Neural cell (in vitro differentiated cells): ENCODE measurements around the gene INAVA. TPM values are rescaled to one million over a fixed set of nuclear protein-coding genes. Genes with fewer than 3 reads are reported as not detected.

Experiments used
- H2AFZ ChIP-seq: fragments of 200-600, 300-800 bp; sonication (generic), shearing (Covaris generic); 2 replicates; pipeline ENCODE4 v1.6.0; 2014; ENCODE audit warnings: low read depth, mild to moderate bottlenecking, antibody characterized with exemption, low read length, moderate library complexity
- H3F3A ChIP-seq: fragments of 200-600 bp; shearing (Covaris generic); 2 replicates; pipeline ENCODE4 v1.6.1; 2016; ENCODE audit warnings: mild to moderate bottlenecking, moderate library complexity, mixed read lengths, antibody characterized with exemption, low read length; ENCODE audit not compliant: insufficient read depth, poor library complexity, severe bottlenecking
- H3K27ac ChIP-seq: fragments of 200-600, 300-800 bp; sonication (generic), shearing (Covaris generic); 2 replicates; pipeline ENCODE4 v1.5.1; 2014; ENCODE audit warnings: mild to moderate bottlenecking, low read length, moderate library complexity
- H3K27me3 ChIP-seq: fragments of 300-800, 200-600 bp; sonication (generic), shearing (Covaris generic); 2 replicates; pipeline ENCODE4 v1.6.0; 2014; ENCODE audit warnings: mild to moderate bottlenecking, low read depth, low read length, moderate library complexity; ENCODE audit not compliant: insufficient read depth
- H3K36me3 ChIP-seq: fragments of 300-800, 200-600 bp; sonication (generic), shearing (Covaris generic); 2 replicates; pipeline ENCODE4 v1.5.1; 2014; ENCODE audit warnings: mild to moderate bottlenecking, antibody characterized with exemption, low read length, moderate library complexity; ENCODE audit not compliant: insufficient read depth
- H3K4me2 ChIP-seq: fragments of 300-800, 200-600 bp; sonication (generic), shearing (Covaris generic); 2 replicates; pipeline ENCODE4 v1.6.0; 2014; ENCODE audit warnings: mild to moderate bottlenecking, low read length
- H3K4me3 ChIP-seq: fragments of 300-800, 200-600 bp; sonication (generic), shearing (Covaris generic); 2 replicates; pipeline ENCODE4 v1.5.1; 2014; ENCODE audit warnings: mild to moderate bottlenecking, low read length, moderate library complexity
- H3K79me2 ChIP-seq: fragments of 200-600 bp; shearing (Covaris generic); replicated peaks from 2 replicates; pipeline ENCODE4 v1.6.0; 2014; ENCODE audit warnings: mild to moderate bottlenecking, low read length, moderate library complexity; ENCODE audit not compliant: insufficient read depth
- H3K9ac ChIP-seq: fragments of 300-800, 200-600 bp; sonication (generic), shearing (Covaris generic); 2 replicates; pipeline ENCODE4 v1.6.1; 2016; ENCODE audit warnings: mild to moderate bottlenecking, low read length, mixed read lengths
- H3K9me2 ChIP-seq: fragments of 200-600 bp; shearing (Covaris generic); 2 replicates; pipeline ENCODE4 v1.6.1; 2016; ENCODE audit warnings: mild to moderate bottlenecking, low read length, mixed read lengths; ENCODE audit not compliant: insufficient read depth
- H3K9me3 ChIP-seq: fragments of 200-600, 300-800 bp; sonication (generic), shearing (Covaris generic); 2 replicates; pipeline ENCODE4 v1.6.1; 2016; ENCODE audit warnings: mild to moderate bottlenecking, mixed run types, low read length, moderate library complexity, mixed read lengths
- H4K20me1 ChIP-seq: fragments of 200-600 bp; shearing (Covaris generic); 2 replicates; pipeline ENCODE4 v1.6.1; 2016; ENCODE audit warnings: mild to moderate bottlenecking, mixed run types; ENCODE audit not compliant: insufficient read depth
- CTCF ChIP-seq: fragments of 450-650 bp; IDR thresholded peaks from 2 replicates; pipeline ENCODE4 v1.5.1; 2014; ENCODE audit warnings: antibody characterized with exemption, mild to moderate bottlenecking, moderate library complexity; ENCODE audit not compliant: poor library complexity, severe bottlenecking
- EP300 ChIP-seq: fragments of 450-650 bp; conservative IDR thresholded peaks from 2 replicates; pipeline ENCODE4 v1.6.1; 2014; ENCODE audit warnings: antibody characterized with exemption, mild to moderate bottlenecking, moderate library complexity; ENCODE audit not compliant: poor library complexity, severe bottlenecking
- EZH2 ChIP-seq: fragments of 200-600, 300-800 bp; shearing (Covaris generic), sonication (generic); IDR thresholded peaks from 2 replicates; pipeline ENCODE4 v1.6.1; 2014; ENCODE audit warnings: antibody characterized with exemption, low read length, borderline replicate concordance, mild to moderate bottlenecking; ENCODE audit not compliant: insufficient read depth, poor library complexity, severe bottlenecking
- MXI1 ChIP-seq: fragments of 450-650 bp; conservative IDR thresholded peaks from 2 replicates; pipeline ENCODE4 v1.6.1; 2014; ENCODE audit warnings: antibody characterized with exemption, mild to moderate bottlenecking; ENCODE audit not compliant: poor library complexity, severe bottlenecking
- POLR2AphosphoS5 ChIP-seq: IDR thresholded peaks from 2 replicates; pipeline ENCODE4 v1.6.1; 2012
- RAD21 ChIP-seq: fragments of 450-650 bp; conservative IDR thresholded peaks from 2 replicates; pipeline ENCODE4 v1.6.1; 2014; ENCODE audit warnings: antibody characterized with exemption, mild to moderate bottlenecking, moderate library complexity
- REST ChIP-seq: IDR thresholded peaks from 2 replicates; pipeline ENCODE4 v1.6.1; 2012; ENCODE audit warnings: borderline replicate concordance
- SMC3 ChIP-seq: fragments of 450-650 bp; conservative IDR thresholded peaks from 2 replicates; pipeline ENCODE4 v1.6.1; 2014; ENCODE audit warnings: antibody characterized with exemption, mild to moderate bottlenecking, moderate library complexity; ENCODE audit not compliant: poor library complexity
- TAF1 ChIP-seq: IDR thresholded peaks from 2 replicates; pipeline ENCODE4 v1.6.1; 2012; ENCODE audit warnings: low read depth
- polyA plus RNA-seq: library from polyadenylated mRNA; depleted of rRNA; stranded (reverse); fragments of >200 nt; gene quantifications from 2 replicates; pipeline ENCODE4 v1.2.3, GENCODE V29; 2014

Gene INAVA
- polyA plus RNA-seq, 1 donor from 2014 or later, result 1.3 TPM

GRCh38 chr1:200893411-200893901 is 1.2 kb upstream of the INAVA start:
- TF ChIP-seq EZH2 (no peak), MXI1 (no peak), POLR2AphosphoS5 (no peak), SMC3 (no peak), RAD21 (no peak), TAF1 (no peak), CTCF (no peak), REST (no peak), EP300 (no peak)
- H3F3A ChIP-seq, result no peaks in the 10 kb centered on the region
- H3K36me3 ChIP-seq, result no peaks in the 10 kb centered on the region
- no peak overlapping the region for H3K27ac ChIP-seq
- no peaks in the 10 kb centered on the region for H4K20me1 ChIP-seq
- H2AFZ ChIP-seq, result no peak overlapping the region
- H3K79me2 ChIP-seq, result peaks cover 38% of the 10 kb centered on the region
- no peak overlapping the region for H3K4me3 ChIP-seq
- no peaks in the 10 kb centered on the region for H3K9me3 ChIP-seq
- H3K9me2 ChIP-seq, result no peaks in the 10 kb centered on the region
- H3K4me2 ChIP-seq, result no peak overlapping the region
- no peak overlapping the region for H3K9ac ChIP-seq
- H3K27me3 ChIP-seq, result no peaks in the 10 kb centered on the region

GRCh38 chr1:200895443-200895789 is 716 bp downstream of the INAVA start:
- H4K20me1 ChIP-seq, result no peaks in the 10 kb centered on the region
- H3K27me3 ChIP-seq, result no peaks in the 10 kb centered on the region
- no peaks in the 10 kb centered on the region for H3K36me3 ChIP-seq
- no peak for TF ChIP-seq TAF1
- TF ChIP-seq EP300, result no peak
- no peak for TF ChIP-seq REST
- no peak for TF ChIP-seq SMC3
- TF ChIP-seq POLR2AphosphoS5, result no peak
- no peak for TF ChIP-seq MXI1
- no peak for TF ChIP-seq CTCF
- TF ChIP-seq EZH2, result no peak
- no peak for TF ChIP-seq RAD21
- H3K27ac ChIP-seq, result no peak overlapping the region
- no peaks in the 10 kb centered on the region for H3F3A ChIP-seq
- no peak overlapping the region for H3K4me3 ChIP-seq
- no peak overlapping the region for H2AFZ ChIP-seq
- H3K9me2 ChIP-seq, result no peaks in the 10 kb centered on the region
- H3K79me2 ChIP-seq, result peaks cover 36% of the 10 kb centered on the region
- no peak overlapping the region for H3K4me2 ChIP-seq
- no peaks in the 10 kb centered on the region for H3K9me3 ChIP-seq
- H3K9ac ChIP-seq, result no peak overlapping the region
